Panc1 (cell line): ENCODE data around the gene PAX7. TPM values are rescaled to one million over a fixed set of nuclear protein-coding genes. Genes with fewer than 3 reads are reported as not detected.
"Not testable (repeated sequence)": the region's sequence is repeated elsewhere in the genome, so short reads cannot be mapped to it uniquely, and the experiment has no call there.

Experiments
- ATAC-seq: fragments of 200-7000 bp; cut with Tn5 transposase; 2 replicates; pipeline ENCODE4 v1.9.1; 2020; ENCODE audit warnings: mild to moderate bottlenecking, moderate library complexity
- BruUV-seq: library from RNA; stranded (reverse); fragments of 400-500 nt; replicated peaks from 2 replicates; lab custom pipeline; 2021; lab: Mats Ljungman, UMichigan
- CTCF ChIA-PET: fragments of 300-600 bp; sonication (Branson Sonifier 250); formaldehyde crosslinking; loops from one replicate; lab custom pipeline; 2022; ENCODE audit warnings: antibody characterized with exemption; lab: Charles Lee
- POLR2A ChIA-PET: fragments of 300-600 bp; sonication (Branson Sonifier 250); formaldehyde crosslinking; loops from one replicate; lab custom pipeline; 2022; ENCODE audit warnings: antibody characterized with exemption; lab: Charles Lee
- DNase-seq: peaks from one replicate; pipeline ENCODE4 v3.0.0-alpha.2; 2010; ENCODE audit warnings: low read depth, low spot score
- H3K27ac ChIP-seq: 2 replicates; pipeline ENCODE4 v1.5.1; 2011; ENCODE audit warnings: mild to moderate bottlenecking, low read length, inconsistent platforms
- H3K27me3 ChIP-seq: fragments of 200-500 bp; sonication (Bioruptor generic); 2 replicates; pipeline ENCODE4 v1.6.0; 2014; ENCODE audit warnings: low read length, inconsistent platforms; ENCODE audit not compliant: control insufficient read depth, insufficient read depth
- H3K36me3 ChIP-seq: fragments of 200-500 bp; sonication (Bioruptor generic); 2 replicates; pipeline ENCODE4 v1.5.1; 2014; ENCODE audit warnings: inconsistent platforms, mild to moderate bottlenecking, low read length, moderate library complexity; ENCODE audit not compliant: control insufficient read depth, insufficient read depth
- H3K4me1 ChIP-seq: 2 replicates; pipeline ENCODE4 v1.5.1; 2011; ENCODE audit warnings: inconsistent platforms, mild to moderate bottlenecking, low read length, moderate library complexity; ENCODE audit not compliant: control insufficient read depth, insufficient read depth
- H3K4me3 ChIP-seq, 2 experiments: 2 replicates each; pipeline ENCODE4 v1.5.1; 2011 to 2012; ENCODE audit warnings: low read depth in 2 of 2, low read length in 2 of 2, mild to moderate bottlenecking in 2 of 2, inconsistent platforms in 1 of 2, moderate library complexity in 1 of 2
- H3K9me3 ChIP-seq: fragments of 200-500 bp; sonication (Bioruptor generic); 2 replicates; pipeline ENCODE4 v1.5.1; 2014; ENCODE audit warnings: low read depth, mild to moderate bottlenecking, inconsistent platforms, low read length, moderate library complexity; ENCODE audit not compliant: control insufficient read depth, insufficient read depth
- POLR2AphosphoS5 ChIP-seq: IDR thresholded peaks from 2 replicates; pipeline ENCODE4 v1.6.1; 2012; ENCODE audit warnings: mild to moderate bottlenecking, low read depth, low read length, moderate library complexity
- SIN3A ChIP-seq: IDR thresholded peaks from 2 replicates; pipeline ENCODE4 v1.6.1; 2012; ENCODE audit warnings: low read depth, mild to moderate bottlenecking, low read length, moderate library complexity, borderline replicate concordance; ENCODE audit not compliant: insufficient read depth
- TCF7L2 ChIP-seq: IDR thresholded peaks from 2 replicates; pipeline ENCODE4 v1.6.1; 2011; ENCODE audit warnings: mild to moderate bottlenecking, low read depth, low read length, inconsistent platforms
- in situ Hi-C: cut with HindIII; loops from 2 replicates; pipeline ENCODE4 v1.10.0; 2016; ENCODE audit warnings: low sequenced_read_pairs, low pct_unique_long_range_greater_than_20kb
- intact Hi-C: fragments of 100-400 bp; cut with micrococcal nuclease; formaldehyde crosslinking; loops from one replicate; pipeline ENCODE4 v1.10.0; 2022; ENCODE audit not compliant: unreplicated experiment
- total RNA-seq: library from RNA; stranded (reverse); gene quantifications from one replicate; pipeline ENCODE4 v1.2.1, GENCODE V29; 2021; ENCODE audit not compliant: unreplicated experiment
- TF ChIP-seq, protein P1 (sequence below): fragments of 450-650 bp; IDR thresholded peaks from 2 replicates; pipeline ENCODE4 v1.5.1; 2017; ENCODE audit warnings: mild to moderate bottlenecking
- TF ChIP-seq, protein P2 (sequence below), 2 experiments: IDR thresholded peaks; 2 replicates each; pipeline ENCODE4 v1.6.1; 2011 to 2012; ENCODE audit warnings: low read depth in 2 of 2, control low read depth in 1 of 2, low read length in 1 of 2, mild to moderate bottlenecking in 1 of 2, moderate library complexity in 1 of 2; ENCODE audit not compliant: insufficient read depth in 1 of 2

PAX7 gene
- total RNA-seq, 1 experiment from 2014 or later: not detected

DNA sequence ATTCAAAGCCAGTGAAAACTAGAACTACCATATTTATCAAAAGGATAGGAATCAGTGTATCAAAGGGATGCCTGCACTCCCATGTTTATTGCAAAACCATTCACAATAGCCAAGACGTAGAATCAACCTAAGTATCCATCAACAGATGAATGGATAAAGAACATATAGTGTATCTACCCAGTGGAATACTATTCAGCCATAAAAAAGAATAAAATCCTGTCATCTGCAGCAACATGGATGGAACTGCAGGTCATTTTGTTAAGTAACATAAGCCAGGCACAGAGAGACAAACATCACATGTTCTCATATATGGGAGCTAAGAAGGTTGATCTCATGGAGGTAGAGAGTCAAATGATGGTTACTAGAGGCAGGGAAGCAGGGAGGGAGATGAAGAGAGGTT, 110.0 kb downstream of the PAX7 start:
- no TSS peak for BruUV-seq
- no peaks in the 10 kb centered on the region for H3K36me3 ChIP-seq
- H3K4me3 ChIP-seq: no peak overlapping the region
- TF ChIP-seq SIN3A (no peak), TCF7L2 (no peak), POLR2AphosphoS5 (no peak)
- TF ChIP-seq, protein P1, sequence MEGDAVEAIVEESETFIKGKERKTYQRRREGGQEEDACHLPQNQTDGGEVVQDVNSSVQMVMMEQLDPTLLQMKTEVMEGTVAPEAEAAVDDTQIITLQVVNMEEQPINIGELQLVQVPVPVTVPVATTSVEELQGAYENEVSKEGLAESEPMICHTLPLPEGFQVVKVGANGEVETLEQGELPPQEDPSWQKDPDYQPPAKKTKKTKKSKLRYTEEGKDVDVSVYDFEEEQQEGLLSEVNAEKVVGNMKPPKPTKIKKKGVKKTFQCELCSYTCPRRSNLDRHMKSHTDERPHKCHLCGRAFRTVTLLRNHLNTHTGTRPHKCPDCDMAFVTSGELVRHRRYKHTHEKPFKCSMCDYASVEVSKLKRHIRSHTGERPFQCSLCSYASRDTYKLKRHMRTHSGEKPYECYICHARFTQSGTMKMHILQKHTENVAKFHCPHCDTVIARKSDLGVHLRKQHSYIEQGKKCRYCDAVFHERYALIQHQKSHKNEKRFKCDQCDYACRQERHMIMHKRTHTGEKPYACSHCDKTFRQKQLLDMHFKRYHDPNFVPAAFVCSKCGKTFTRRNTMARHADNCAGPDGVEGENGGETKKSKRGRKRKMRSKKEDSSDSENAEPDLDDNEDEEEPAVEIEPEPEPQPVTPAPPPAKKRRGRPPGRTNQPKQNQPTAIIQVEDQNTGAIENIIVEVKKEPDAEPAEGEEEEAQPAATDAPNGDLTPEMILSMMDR: no peak
- TF ChIP-seq, protein P2, sequence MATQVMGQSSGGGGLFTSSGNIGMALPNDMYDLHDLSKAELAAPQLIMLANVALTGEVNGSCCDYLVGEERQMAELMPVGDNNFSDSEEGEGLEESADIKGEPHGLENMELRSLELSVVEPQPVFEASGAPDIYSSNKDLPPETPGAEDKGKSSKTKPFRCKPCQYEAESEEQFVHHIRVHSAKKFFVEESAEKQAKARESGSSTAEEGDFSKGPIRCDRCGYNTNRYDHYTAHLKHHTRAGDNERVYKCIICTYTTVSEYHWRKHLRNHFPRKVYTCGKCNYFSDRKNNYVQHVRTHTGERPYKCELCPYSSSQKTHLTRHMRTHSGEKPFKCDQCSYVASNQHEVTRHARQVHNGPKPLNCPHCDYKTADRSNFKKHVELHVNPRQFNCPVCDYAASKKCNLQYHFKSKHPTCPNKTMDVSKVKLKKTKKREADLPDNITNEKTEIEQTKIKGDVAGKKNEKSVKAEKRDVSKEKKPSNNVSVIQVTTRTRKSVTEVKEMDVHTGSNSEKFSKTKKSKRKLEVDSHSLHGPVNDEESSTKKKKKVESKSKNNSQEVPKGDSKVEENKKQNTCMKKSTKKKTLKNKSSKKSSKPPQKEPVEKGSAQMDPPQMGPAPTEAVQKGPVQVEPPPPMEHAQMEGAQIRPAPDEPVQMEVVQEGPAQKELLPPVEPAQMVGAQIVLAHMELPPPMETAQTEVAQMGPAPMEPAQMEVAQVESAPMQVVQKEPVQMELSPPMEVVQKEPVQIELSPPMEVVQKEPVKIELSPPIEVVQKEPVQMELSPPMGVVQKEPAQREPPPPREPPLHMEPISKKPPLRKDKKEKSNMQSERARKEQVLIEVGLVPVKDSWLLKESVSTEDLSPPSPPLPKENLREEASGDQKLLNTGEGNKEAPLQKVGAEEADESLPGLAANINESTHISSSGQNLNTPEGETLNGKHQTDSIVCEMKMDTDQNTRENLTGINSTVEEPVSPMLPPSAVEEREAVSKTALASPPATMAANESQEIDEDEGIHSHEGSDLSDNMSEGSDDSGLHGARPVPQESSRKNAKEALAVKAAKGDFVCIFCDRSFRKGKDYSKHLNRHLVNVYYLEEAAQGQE (IDR thresholded peaks at IDR 0.05; ENCODE audit: insufficient read depth in 1 of 2, low read depth in 2 of 2, low read length in 1 of 2): no peak
- no peaks in the 10 kb centered on the region for H3K4me1 ChIP-seq
- ChIA-PET CTCF (no interaction called here), POLR2A (no interaction called here)
- no peak overlapping the region for H3K27ac ChIP-seq
- ATAC-seq: no peak
- in situ Hi-C loops (no loop called here), intact Hi-C loops (no loop called here)
- H3K9me3 ChIP-seq: no peaks in the 10 kb centered on the region
- H3K27me3 ChIP-seq: 0 out of 2 replicates have a peak, but pooled peaks cover 2% of the 10 kb centered on the region
- DNase-seq: no peak

- Histone ChIP-seq H3K36me3 (no peaks in the 10 kb centered on the region), H3K9me3 (no peaks in the 10 kb centered on the region), H3K27ac (no peak overlapping the region), H3K4me3 (no peak overlapping the region), H3K27me3 (peaks cover 11% of the 10 kb centered on the region), H3K4me1 (no peaks in the 10 kb centered on the region)
- no peak for TF ChIP-seq SIN3A
- no peak for TF ChIP-seq TCF7L2
- TF ChIP-seq, protein P1: no peak
- no peak for TF ChIP-seq POLR2AphosphoS5
- TF ChIP-seq, protein P2 (IDR thresholded peaks at IDR 0.05; ENCODE audit: insufficient read depth in 1 of 2, low read depth in 2 of 2, low read length in 1 of 2): no peak
- in situ Hi-C loops: no loop called here
- intact Hi-C loops: no loop called here
- no peak for DNase-seq
- ChIA-PET POLR2A (no interaction called here), CTCF (no interaction called here)
- ATAC-seq: no peak
- no TSS peak for BruUV-seq
Measured at GRCh38 chr1:18743233-18743632, 112.6 kb downstream of the PAX7 start.

DNA sequence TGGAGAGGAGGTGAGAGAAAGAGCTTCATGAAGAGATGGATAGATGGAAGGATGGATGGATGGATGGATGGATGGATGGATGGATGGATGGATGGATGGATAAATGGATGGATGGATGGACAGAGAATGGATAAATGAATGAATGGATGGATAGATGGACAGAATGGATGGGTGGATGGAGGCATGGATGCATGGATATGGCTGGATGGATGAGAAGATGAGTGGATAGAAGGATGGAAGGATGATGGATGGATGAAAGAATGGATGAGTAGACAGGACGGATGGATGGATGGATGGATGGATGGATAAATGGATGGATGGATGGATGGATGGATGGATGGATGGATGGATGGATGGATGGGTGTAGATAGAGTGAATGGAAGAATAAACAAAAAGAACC, 113.7 kb downstream of the PAX7 start:
- H3K4me3 ChIP-seq, ATAC-seq, intact Hi-C loops, H3K9me3 ChIP-seq, H3K4me1 ChIP-seq, H3K36me3 ChIP-seq, BruUV-seq, DNase-seq, in situ Hi-C loops, POLR2A ChIA-PET, H3K27ac ChIP-seq: not testable (repeated sequence)
- H3K27me3 ChIP-seq: peaks cover 18% of the 10 kb centered on the region
- CTCF ChIA-PET: interaction anchor here (0.6 to 0.7 kb wide), 2 partner anchors 36 to 39 kb away, joined by 3 read pairs; no protein-coding TSS in a partner anchor
